ENCODE results near the gene RANBP10.

Gene RANBP10

DNA sequence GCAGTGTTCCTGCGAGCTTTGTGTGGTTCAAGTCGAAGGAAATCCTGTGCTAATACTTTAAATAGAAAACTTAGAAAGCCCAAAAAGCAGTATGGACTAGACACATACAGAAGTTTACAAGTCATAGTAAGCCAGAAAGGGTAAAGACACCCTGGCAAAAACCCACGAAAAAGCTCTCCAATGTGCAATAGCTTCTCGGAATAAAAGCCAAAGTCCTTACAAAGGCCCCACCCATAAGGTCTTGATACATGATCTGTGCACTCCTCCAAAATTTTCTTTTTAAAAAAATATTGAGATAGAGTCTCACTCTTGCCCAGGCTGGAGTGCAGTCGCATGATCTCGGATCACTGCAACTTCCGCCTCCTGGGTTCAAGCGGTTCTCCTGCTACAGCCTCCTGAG lies 129.4 kb downstream of the RANBP10 start:
- DNase-seq (ENCODE audit: low read depth in 2 of 2), result no peak

DNA sequence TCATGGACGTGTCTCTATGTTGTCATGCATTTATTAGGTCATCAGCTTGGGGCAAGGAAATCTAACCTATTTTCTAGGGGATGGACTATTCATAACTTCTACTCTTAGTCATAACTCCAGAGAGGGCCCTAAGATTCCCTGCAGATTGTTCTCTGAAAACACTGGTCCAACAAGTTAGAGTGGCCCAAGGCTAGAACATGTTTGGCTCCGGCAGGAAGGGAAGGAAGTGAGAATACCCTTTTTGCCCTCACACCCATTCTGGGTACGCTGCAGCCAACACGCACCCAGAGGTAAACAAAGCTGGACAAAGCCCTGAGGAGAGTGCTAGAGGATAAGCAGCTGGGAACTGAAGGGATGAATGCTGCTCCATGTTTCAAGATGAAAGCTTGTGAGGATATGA lies 129.8 kb downstream of the RANBP10 start:
- DNase-seq (ENCODE audit: low read depth in 2 of 2), result no peak

DNA sequence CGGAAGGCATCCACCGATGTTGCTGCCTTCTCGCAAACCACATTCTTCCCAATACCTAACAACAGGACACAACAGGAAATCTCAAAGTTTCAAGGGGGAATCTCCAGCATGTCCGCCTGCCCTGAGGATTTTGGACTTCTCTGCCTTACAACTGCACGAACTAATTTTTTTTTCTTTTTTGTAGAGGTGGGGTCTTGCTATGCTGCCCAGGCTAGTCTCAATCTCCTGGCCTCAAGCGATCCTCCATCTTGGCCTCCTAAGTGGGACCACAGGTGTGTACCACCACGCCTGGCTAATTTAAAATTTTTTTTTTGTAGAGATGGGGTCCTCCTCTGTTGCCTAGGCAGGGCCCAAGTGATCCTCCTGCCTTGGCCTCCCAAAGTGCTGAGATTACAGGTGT lies 130.4 kb downstream of the RANBP10 start:
- DNase-seq (ENCODE audit: low read depth in 2 of 2), result no peak

DNA sequence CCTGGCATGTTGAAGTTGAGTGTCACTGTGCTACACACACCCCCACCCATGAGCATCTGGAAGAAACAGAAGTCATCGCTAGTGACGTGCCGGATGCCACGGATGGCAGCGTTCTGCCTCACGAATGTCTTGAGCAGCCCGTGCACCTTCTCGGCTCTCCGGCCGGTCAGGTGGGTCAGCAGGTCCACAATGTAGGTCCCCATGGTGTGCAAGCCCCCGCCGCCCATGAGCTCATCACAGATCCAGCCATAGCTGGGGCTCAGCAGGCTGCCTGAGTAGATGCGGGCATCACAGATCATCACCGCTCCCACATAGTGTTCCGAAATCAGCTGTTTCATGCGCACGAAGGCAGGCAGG lies 130.8 kb downstream of the RANBP10 start:
- no peak for DNase-seq (ENCODE audit: low read depth in 2 of 2)

DNA sequence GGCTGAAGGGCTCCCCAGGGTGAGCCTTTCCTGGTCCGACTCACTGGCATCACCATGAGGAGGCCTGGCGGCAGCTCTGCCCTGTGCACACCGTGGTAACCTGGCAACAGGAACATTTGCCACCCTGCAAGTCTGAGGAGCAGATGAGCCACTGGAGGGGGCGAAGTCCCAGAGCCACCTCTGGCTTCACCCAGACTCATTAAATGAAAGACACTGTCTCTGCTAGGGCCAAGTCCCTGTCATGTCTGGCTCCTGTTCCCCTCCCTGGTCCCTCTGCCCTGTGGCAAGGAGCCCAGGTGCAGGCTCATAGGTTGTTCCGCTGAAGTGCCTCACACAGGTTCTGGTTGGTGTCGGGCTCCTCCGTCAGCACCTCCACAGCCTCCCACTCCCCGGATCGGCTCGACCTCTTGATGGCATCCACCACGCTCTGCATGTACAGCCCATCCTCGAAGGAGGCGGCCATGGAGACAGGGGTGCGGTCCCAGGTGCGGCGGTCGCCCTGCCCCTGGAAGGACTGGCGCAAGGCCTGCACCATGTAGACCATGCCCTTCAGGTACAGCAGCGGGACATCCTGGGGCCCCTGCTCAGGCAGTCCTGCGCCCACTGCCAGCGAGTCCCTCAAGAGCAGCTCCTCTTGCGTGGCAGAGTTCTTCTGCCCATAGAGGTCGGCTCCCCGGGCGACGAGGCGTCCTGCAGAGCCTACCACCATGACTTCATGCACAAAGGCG lies 131.3 kb downstream of the RANBP10 start:
- DNase-seq (ENCODE audit: low read depth in 2 of 2), result no peak

DNA sequence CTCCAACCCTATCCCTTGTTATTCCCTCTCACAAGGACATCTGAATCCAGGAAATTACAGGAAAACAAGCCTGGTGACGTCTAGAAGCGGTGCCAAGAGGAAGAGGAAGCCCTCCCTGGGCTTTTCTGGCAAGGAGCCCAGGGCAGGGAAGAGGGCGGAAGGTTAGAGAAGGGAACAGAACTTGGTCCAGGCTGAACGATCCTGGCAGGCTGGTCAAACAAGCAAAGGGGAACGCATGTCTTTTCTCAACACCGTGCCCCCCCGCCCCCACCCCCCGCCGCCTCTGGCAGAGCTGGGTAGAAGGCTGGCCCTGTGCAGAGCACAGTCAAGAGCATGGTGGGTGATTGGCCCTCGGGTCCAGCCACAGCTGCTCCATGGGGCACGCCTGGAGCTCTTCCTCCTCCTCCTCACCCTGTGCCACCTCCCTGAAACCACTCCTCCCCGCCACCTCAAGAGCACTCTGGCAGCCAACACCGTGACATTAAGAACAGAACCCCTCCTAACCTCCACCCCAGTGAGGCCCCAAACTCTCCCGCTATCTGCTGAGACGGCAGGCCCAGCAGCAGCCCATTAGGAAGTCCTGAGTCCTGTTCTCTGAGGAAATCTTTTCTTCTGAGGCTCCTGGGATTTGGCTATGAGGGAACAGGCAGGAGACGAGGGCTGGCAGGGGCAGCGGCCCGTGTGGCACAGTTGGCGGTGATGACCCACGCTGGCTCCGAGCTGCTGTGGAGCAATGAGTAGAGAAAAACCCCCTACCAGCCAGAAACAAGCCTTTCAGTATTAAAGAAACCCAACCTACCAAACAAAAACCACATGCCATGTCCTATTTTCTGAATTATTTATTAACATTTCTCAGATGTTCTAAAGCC lies 132.4 kb downstream of the RANBP10 start:
- DNase-seq (ENCODE audit: low read depth in 2 of 2), result no peak

Data from stimulated activated CD8-positive, alpha-beta memory T cell treated with anti-CD3 and anti-CD28 coated beads, Interleukin-2, amount 100 ng/mL, for 1 hour (primary cell).